AG04450 (cell line): ENCODE data around the gene PRKN. TPM values are rescaled to one million over a fixed set of nuclear protein-coding genes. Genes with fewer than 3 reads are reported as not detected.

ENCODE experiments used
- CTCF ChIA-PET: fragments of 300-600, 350-600 bp; formaldehyde crosslinking; extraction: SDS; loops from one replicate; lab custom pipeline; 2022; ENCODE audit warnings: antibody characterized with exemption, inconsistent platforms; lab: Charles Lee
- POLR2A ChIA-PET: fragments of 350-600 bp; formaldehyde crosslinking; extraction: SDS; loops from one replicate; lab custom pipeline; 2021; ENCODE audit warnings: antibody characterized with exemption, inconsistent platforms; lab: Yijun Ruan, JAX
- DNase-seq: peaks from one replicate; pipeline ENCODE4 v3.0.0-alpha.2; 2011; ENCODE audit warnings: low read depth, low spot score
- H3K27ac ChIP-seq: one replicate; pipeline ENCODE4 v1.5.1; 2012; ENCODE audit warnings: low read depth, low read length, control low read depth
- H3K27me3 ChIP-seq: one replicate; pipeline ENCODE4 v1.6.0; 2012; ENCODE audit warnings: low read length; ENCODE audit not compliant: control insufficient read depth, insufficient read depth
- H3K4me3 ChIP-seq: 2 replicates; pipeline ENCODE4 v1.5.1; 2011; ENCODE audit warnings: mild to moderate bottlenecking, low read depth, low read length, control low read depth
- H3K9me3 ChIP-seq: 2 replicates; pipeline ENCODE4 v1.5.1; 2012; ENCODE audit warnings: low read length; ENCODE audit not compliant: control insufficient read depth, insufficient read depth
- polyA plus RNA-seq: library from polyadenylated mRNA; depleted of rRNA; stranded (reverse); fragments of >200 nt; gene quantifications from 2 replicates; pipeline ENCODE4 v1.2.3, GENCODE V29; 2011
- TF ChIP-seq, protein P1 (sequence below): IDR thresholded peaks from 2 replicates; pipeline ENCODE4 v1.5.1; 2011; ENCODE audit warnings: low read depth, low read length, control low read depth, inconsistent platforms

PRKN gene
- polyA plus RNA-seq, 1 experiment = not detected

DNA sequence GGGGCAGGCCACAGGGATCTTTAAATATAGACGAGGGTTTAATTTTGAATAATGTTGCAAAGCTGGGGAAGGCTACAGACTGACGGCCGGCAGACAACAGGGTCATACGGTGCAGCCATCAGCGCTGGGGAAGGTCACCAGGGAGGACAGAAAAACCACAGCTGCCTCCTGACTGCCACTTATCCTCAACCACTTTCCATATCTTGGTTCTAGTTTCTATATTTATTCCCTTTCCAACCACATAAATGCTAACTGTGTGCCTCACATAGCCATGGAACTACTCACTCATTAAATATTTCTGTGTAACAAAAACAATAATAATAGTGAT, 1368.0 kb downstream of the PRKN start:
- no peak overlapping the region for H3K27ac ChIP-seq
- H3K27me3 ChIP-seq = no peaks in the 10 kb centered on the region
- TF ChIP-seq, protein P1, sequence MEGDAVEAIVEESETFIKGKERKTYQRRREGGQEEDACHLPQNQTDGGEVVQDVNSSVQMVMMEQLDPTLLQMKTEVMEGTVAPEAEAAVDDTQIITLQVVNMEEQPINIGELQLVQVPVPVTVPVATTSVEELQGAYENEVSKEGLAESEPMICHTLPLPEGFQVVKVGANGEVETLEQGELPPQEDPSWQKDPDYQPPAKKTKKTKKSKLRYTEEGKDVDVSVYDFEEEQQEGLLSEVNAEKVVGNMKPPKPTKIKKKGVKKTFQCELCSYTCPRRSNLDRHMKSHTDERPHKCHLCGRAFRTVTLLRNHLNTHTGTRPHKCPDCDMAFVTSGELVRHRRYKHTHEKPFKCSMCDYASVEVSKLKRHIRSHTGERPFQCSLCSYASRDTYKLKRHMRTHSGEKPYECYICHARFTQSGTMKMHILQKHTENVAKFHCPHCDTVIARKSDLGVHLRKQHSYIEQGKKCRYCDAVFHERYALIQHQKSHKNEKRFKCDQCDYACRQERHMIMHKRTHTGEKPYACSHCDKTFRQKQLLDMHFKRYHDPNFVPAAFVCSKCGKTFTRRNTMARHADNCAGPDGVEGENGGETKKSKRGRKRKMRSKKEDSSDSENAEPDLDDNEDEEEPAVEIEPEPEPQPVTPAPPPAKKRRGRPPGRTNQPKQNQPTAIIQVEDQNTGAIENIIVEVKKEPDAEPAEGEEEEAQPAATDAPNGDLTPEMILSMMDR = no peak
- H3K4me3 ChIP-seq = no peak overlapping the region
- peaks cover 16% of the 10 kb centered on the region for H3K9me3 ChIP-seq
- CTCF ChIA-PET = interaction anchor here (2.4 kb wide), 1 partner anchor 12 kb away, joined by 13 read pairs; no protein-coding TSS in a partner anchor
- POLR2A ChIA-PET = no interaction called here
- DNase-seq = no peak

DNA sequence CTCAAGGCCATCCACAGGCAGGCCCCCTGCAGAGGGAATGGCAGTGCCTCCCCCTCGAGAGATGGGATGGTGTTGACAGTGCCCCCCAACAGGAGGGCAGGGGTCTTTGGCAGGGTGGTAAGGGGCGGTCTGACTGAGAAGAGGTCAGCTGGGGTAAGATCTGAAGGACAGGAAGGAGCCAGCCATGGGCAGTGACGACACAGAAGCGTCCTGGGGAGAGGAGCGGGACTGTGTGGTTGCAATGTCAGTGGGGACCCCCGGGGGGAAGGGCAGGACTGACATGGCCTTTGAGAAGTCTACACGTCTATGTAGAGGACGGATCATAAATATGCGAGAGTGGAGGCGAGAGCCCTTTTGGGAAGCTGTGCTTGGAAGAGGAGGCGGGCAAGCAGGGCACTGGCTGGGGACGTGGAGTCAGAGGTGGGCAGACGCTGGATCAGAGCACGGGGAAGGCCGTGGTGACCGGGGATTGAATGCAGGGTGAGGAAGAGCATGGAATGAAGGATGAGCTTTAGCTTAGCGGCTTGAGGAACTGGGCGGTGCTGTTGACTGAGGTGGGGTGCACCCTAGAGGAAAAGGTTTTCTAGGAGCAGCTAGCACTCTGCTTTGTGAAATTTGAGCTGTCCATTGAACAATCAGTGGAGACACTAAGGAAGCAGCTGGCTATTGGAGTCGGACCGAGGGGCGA, 1371.3 kb downstream of the PRKN start:
- no peak overlapping the region for H3K4me3 ChIP-seq
- no peak for DNase-seq
- no peak overlapping the region for H3K27ac ChIP-seq
- CTCF ChIA-PET = interaction anchor here (1.1 kb wide), 1 partner anchor 14 kb away, joined by 8 read pairs; no protein-coding TSS in a partner anchor
- POLR2A ChIA-PET = no interaction called here
- H3K27me3 ChIP-seq = no peaks in the 10 kb centered on the region
- TF ChIP-seq, protein P1 = no peak
- H3K9me3 ChIP-seq = no peaks in the 10 kb centered on the region

DNA sequence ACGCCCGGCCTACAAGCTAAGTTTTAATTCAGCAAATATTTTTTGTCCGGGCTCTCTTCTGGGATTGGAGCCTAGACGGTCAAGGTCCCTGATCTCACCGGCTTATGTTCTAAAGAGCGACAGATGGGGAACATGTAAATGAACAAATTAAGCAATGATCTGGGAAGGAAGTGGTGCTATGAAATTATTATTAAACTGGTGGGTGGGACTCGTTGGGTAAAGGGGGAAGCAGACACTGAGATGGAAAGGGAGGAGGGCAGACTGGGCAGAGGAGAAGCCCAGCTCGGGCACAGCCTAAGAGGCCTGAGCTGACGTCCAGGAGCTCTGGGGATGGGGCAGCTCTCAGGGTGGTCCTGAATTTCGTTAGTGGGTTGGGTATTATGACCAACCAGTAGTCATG, 1371.9 kb downstream of the PRKN start:
- TF ChIP-seq, protein P1 = no peak
- no peaks in the 10 kb centered on the region for H3K27me3 ChIP-seq
- DNase-seq = no peak
- POLR2A ChIA-PET = no interaction called here
- H3K9me3 ChIP-seq = no peaks in the 10 kb centered on the region
- CTCF ChIA-PET = interaction anchor here (2.2 kb wide), 1 partner anchor 15 kb away, joined by 15 read pairs; no protein-coding TSS in a partner anchor
- no peak overlapping the region for H3K27ac ChIP-seq
- no peak overlapping the region for H3K4me3 ChIP-seq

DNA sequence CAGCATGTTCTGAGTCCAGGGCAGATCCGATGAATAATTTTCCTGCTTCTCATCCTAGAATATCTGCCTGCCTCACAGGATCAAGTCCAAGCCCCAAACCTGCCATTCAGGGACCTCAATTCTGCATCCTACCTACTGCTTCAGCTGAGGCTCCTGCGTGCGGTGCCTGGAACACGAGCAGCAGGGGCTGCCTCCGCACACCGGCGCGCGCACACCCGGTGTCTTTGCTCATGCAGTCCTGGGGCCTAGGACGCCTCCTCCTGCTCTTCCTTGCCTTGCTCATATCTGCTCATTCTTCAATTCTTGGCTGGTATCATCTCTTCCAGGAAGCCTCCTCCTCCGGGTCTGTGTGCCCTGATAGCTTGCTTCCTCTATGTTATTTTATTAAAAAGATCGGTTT, 1372.6 kb downstream of the PRKN start:
- DNase-seq = no peak
- Histone ChIP-seq H3K27ac (no peak overlapping the region), H3K9me3 (no peaks in the 10 kb centered on the region), H3K4me3 (no peak overlapping the region), H3K27me3 (no peaks in the 10 kb centered on the region)
- CTCF ChIA-PET = interaction anchor here (2.2 kb wide), 1 partner anchor 16 kb away, joined by 15 read pairs; no protein-coding TSS in a partner anchor
- POLR2A ChIA-PET = interaction anchor here (0.5 kb wide), 1 partner anchor 196 kb away, joined by 3 read pairs; no protein-coding TSS in a partner anchor
- TF ChIP-seq, protein P1 = no peak

DNA sequence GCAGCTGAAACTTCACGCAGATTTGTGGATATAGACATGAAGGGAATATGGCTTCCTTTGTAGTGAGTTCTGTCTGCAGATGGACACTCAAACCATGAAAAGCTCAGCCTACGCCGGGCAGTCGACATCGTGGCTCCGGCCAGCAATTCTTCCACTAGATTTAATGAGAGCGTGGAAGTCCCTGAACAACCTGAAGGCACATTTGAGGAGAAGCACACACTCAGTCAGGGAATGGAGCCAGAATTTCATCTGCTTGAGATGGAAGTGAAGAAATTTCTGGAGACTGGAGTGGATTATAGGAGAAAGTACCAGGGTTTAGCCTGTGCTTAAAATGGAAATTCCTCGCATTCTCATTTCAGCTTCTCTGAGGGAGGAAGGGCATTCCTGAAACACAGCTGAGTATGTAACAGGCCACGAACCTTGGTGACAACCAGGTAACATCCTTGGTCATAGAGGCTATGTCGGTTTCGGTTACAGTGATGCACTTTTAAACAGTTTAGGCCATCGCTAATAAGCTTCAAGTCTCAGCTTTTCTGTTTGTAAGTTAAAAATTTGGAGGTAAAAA, 1373.2 kb downstream of the PRKN start:
- ChIA-PET CTCF (interaction anchor here (0.5 to 2.2 kb wide), 2 partner anchors 16 to 482 kb away, joined by 3 to 15 read pairs; no protein-coding TSS in a partner anchor), POLR2A (interaction anchor here (0.5 kb wide), 1 partner anchor 195 kb away, joined by 3 read pairs; no protein-coding TSS in a partner anchor)
- TF ChIP-seq, protein P1 = no peak
- H3K27me3 ChIP-seq = no peaks in the 10 kb centered on the region
- no peak overlapping the region for H3K27ac ChIP-seq
- no peak for DNase-seq
- H3K9me3 ChIP-seq = no peaks in the 10 kb centered on the region
- H3K4me3 ChIP-seq = no peak overlapping the region
